ENCODE measurements around the gene GALNT8. TPM values are rescaled to one million over a fixed set of nuclear protein-coding genes. Genes with fewer than 3 reads are reported as not detected.

The GALNT8 gene
- total RNA-seq, 1 experiment from 2014 or later: 8.8 TPM

DNA sequence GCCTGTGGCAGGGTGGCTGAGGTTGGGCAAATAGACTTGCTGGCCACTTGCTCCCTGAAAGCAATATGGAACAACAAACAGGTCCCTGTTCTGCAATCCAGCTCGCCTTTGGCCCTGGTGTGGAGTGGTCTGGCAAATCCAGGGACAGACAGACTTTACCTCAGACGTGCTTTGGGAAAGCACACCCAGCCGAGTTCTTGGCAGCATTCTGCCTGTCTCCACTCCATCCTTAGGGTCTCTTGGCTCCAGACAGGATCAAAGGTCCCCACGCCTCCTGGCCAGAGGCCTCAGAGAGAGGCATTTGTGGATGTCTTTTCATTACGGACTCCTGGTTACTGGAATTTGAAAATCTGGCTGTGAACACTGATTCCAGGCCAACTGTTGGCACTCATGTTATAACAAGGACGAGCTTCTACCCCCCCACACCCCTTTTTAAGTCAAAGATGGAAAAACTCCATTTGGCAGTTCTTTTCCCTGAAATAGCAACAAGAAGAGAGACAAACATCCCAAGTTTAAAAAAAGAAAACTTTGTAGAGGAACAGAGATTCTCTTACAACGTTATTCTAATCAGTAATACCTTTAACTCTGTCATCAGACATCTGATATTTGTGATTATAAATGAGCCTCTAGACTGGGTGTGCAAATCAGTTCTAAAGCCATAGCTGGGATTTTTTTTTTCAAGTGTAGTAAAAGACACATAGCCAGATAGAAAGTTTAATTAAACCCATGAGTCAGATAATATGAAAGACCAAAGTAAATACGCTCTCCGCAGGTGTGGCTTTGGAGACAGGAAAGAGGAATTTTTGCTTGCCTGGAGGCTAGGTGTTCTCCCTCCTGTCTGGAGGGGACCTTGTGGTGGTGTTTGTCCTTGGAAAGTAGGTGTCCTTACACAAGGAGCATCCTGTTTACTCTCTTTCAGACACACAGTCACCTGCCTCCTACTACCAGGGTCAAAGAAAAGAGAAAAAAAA is 60.7 kb downstream of the GALNT8 start:
- Mint-ChIP-seq H3K27ac (no peak overlapping the region), H3K4me3 (no peak overlapping the region), H3K9me3 (peaks cover 5% of the 10 kb centered on the region), H3K36me3 (peaks cover 12% of the 10 kb centered on the region), H3K27me3 (ENCODE audit: low read depth) (no peaks in the 10 kb centered on the region), H3K4me1 (peaks cover 14% of the 10 kb centered on the region)
- ChIA-PET POLR2A (no interaction called here), CTCF (no interaction called here)
- ATAC-seq: no peak
- DNase-seq (ENCODE audit: low spot score): no peak
- TF ChIP-seq, protein P1, sequence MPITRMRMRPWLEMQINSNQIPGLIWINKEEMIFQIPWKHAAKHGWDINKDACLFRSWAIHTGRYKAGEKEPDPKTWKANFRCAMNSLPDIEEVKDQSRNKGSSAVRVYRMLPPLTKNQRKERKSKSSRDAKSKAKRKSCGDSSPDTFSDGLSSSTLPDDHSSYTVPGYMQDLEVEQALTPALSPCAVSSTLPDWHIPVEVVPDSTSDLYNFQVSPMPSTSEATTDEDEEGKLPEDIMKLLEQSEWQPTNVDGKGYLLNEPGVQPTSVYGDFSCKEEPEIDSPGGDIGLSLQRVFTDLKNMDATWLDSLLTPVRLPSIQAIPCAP (CRISPR knock-in tag; IDR thresholded peaks at IDR 0.05): no peak
- no peak for TF ChIP-seq CBFB (CRISPR knock-in tag; IDR thresholded peaks at IDR 0.05; ENCODE audit: low read depth)
- no peak for TF ChIP-seq ZNF671 (CRISPR knock-in tag; IDR thresholded peaks at IDR 0.05)
- TF ChIP-seq ELF4 (CRISPR knock-in tag; IDR thresholded peaks at IDR 0.05; ENCODE audit: low read depth): no peak
- TF ChIP-seq NFE2L1 (CRISPR knock-in tag; IDR thresholded peaks at IDR 0.05): no peak
- no peak for TF ChIP-seq NFATC4 (CRISPR knock-in tag; IDR thresholded peaks at IDR 0.05)
- TF ChIP-seq CREM (CRISPR knock-in tag; IDR thresholded peaks at IDR 0.05): no peak
- no peak for TF ChIP-seq ZNF232 (CRISPR knock-in tag; IDR thresholded peaks at IDR 0.05)
- no peak for TF ChIP-seq OVOL2 (CRISPR knock-in tag; IDR thresholded peaks at IDR 0.05; ENCODE audit: borderline replicate concordance)
- TF ChIP-seq HMGA2 (CRISPR knock-in tag; IDR thresholded peaks at IDR 0.05): no peak
- no peak for TF ChIP-seq ZNF138 (CRISPR knock-in tag; conservative IDR thresholded peaks at IDR 0.05)
- TF ChIP-seq SMAD3 (CRISPR knock-in tag; IDR thresholded peaks at IDR 0.05; ENCODE audit: borderline replicate concordance): no peak
- no peak for TF ChIP-seq FOXK1 (CRISPR knock-in tag; IDR thresholded peaks at IDR 0.05)
- TF ChIP-seq, protein P2, sequence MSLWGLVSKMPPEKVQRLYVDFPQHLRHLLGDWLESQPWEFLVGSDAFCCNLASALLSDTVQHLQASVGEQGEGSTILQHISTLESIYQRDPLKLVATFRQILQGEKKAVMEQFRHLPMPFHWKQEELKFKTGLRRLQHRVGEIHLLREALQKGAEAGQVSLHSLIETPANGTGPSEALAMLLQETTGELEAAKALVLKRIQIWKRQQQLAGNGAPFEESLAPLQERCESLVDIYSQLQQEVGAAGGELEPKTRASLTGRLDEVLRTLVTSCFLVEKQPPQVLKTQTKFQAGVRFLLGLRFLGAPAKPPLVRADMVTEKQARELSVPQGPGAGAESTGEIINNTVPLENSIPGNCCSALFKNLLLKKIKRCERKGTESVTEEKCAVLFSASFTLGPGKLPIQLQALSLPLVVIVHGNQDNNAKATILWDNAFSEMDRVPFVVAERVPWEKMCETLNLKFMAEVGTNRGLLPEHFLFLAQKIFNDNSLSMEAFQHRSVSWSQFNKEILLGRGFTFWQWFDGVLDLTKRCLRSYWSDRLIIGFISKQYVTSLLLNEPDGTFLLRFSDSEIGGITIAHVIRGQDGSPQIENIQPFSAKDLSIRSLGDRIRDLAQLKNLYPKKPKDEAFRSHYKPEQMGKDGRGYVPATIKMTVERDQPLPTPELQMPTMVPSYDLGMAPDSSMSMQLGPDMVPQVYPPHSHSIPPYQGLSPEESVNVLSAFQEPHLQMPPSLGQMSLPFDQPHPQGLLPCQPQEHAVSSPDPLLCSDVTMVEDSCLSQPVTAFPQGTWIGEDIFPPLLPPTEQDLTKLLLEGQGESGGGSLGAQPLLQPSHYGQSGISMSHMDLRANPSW (CRISPR knock-in tag; conservative IDR thresholded peaks at IDR 0.05; ENCODE audit: low read depth): no peak
- TF ChIP-seq JUN (CRISPR knock-in tag; IDR thresholded peaks at IDR 0.05): no peak
- TF ChIP-seq, protein P3, sequence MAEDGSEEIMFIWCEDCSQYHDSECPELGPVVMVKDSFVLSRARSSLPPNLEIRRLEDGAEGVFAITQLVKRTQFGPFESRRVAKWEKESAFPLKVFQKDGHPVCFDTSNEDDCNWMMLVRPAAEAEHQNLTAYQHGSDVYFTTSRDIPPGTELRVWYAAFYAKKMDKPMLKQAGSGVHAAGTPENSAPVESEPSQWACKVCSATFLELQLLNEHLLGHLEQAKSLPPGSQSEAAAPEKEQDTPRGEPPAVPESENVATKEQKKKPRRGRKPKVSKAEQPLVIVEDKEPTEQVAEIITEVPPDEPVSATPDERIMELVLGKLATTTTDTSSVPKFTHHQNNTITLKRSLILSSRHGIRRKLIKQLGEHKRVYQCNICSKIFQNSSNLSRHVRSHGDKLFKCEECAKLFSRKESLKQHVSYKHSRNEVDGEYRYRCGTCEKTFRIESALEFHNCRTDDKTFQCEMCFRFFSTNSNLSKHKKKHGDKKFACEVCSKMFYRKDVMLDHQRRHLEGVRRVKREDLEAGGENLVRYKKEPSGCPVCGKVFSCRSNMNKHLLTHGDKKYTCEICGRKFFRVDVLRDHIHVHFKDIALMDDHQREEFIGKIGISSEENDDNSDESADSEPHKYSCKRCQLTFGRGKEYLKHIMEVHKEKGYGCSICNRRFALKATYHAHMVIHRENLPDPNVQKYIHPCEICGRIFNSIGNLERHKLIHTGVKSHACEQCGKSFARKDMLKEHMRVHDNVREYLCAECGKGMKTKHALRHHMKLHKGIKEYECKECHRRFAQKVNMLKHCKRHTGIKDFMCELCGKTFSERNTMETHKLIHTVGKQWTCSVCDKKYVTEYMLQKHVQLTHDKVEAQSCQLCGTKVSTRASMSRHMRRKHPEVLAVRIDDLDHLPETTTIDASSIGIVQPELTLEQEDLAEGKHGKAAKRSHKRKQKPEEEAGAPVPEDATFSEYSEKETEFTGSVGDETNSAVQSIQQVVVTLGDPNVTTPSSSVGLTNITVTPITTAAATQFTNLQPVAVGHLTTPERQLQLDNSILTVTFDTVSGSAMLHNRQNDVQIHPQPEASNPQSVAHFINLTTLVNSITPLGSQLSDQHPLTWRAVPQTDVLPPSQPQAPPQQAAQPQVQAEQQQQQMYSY (CRISPR knock-in tag; IDR thresholded peaks at IDR 0.05): no peak

DNA sequence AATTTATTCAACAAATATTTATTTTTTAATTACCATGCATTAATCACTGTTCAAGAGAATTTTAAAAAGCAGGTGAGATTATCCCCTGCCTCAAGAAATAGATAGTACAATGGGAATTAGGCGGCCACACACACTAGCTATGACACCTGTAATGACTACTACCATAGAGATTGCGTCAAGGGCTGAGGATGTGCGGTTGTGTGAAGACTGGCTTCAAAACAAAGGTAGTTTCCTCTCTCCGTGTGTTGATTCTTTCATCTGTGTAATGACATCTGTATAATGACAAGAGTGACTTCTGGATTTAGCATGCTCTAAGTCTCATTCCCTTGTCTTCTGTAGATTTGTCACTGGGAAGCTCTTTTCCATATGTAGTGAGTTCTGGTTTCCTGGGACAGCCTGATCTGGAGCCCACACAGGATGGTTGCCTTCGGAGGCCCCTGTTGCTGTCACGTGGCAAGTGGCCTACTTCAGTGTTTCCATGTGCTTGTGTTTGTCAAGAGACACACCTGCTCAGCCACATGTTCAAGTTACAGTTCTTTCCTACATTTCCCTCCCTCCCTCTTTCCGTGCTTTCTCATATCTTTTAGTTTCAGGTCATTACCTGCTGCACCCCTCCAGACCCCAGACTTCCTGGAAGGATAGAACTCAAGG is 64.3 kb downstream of the GALNT8 start:
- CTCF ChIA-PET: no interaction called here
- Mint-ChIP-seq H3K36me3 (peaks cover 15% of the 10 kb centered on the region), H3K27me3 (ENCODE audit: low read depth) (no peaks in the 10 kb centered on the region), H3K27ac (no peak overlapping the region), H3K4me3 (no peak overlapping the region), H3K4me1 (peaks cover 14% of the 10 kb centered on the region), H3K9me3 (peaks cover 5% of the 10 kb centered on the region)
- no peak for ATAC-seq
- POLR2A ChIA-PET: no interaction called here
- TF ChIP-seq ZNF263 (CRISPR knock-in tag; IDR thresholded peaks at IDR 0.05; ENCODE audit: low read depth) (no peak), SP1 (CRISPR knock-in tag; conservative IDR thresholded peaks at IDR 0.05) (no peak), JAZF1 (CRISPR knock-in tag; IDR thresholded peaks at IDR 0.05) (no peak), FOXK1 (CRISPR knock-in tag; IDR thresholded peaks at IDR 0.05) (no peak)
- TF ChIP-seq, protein P4, sequence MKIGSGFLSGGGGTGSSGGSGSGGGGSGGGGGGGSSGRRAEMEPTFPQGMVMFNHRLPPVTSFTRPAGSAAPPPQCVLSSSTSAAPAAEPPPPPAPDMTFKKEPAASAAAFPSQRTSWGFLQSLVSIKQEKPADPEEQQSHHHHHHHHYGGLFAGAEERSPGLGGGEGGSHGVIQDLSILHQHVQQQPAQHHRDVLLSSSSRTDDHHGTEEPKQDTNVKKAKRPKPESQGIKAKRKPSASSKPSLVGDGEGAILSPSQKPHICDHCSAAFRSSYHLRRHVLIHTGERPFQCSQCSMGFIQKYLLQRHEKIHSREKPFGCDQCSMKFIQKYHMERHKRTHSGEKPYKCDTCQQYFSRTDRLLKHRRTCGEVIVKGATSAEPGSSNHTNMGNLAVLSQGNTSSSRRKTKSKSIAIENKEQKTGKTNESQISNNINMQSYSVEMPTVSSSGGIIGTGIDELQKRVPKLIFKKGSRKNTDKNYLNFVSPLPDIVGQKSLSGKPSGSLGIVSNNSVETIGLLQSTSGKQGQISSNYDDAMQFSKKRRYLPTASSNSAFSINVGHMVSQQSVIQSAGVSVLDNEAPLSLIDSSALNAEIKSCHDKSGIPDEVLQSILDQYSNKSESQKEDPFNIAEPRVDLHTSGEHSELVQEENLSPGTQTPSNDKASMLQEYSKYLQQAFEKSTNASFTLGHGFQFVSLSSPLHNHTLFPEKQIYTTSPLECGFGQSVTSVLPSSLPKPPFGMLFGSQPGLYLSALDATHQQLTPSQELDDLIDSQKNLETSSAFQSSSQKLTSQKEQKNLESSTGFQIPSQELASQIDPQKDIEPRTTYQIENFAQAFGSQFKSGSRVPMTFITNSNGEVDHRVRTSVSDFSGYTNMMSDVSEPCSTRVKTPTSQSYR (CRISPR knock-in tag; IDR thresholded peaks at IDR 0.05): no peak
- no peak for DNase-seq (ENCODE audit: low spot score)
